Hepatocyte (in vitro differentiated cells): ENCODE results near the gene SLC38A1. TPM values are rescaled to one million over a fixed set of nuclear protein-coding genes. Genes with fewer than 3 reads are reported as not detected.

Source experiments
- DNase-seq: peaks from one replicate; pipeline ENCODE4 v3.0.0-alpha.2; 2016; ENCODE audit warnings: low spot score
- H2AFZ ChIP-seq: fragments of 200-600 bp; sonication (generic); 2 replicates; pipeline ENCODE4 v1.6.0; 2016; ENCODE audit warnings: antibody characterized with exemption, mild to moderate bottlenecking
- H3K27ac ChIP-seq: fragments of 200-600 bp; sonication (generic); 2 replicates; pipeline ENCODE4 v1.5.1; 2016; ENCODE audit warnings: mild to moderate bottlenecking
- H3K27me3 ChIP-seq: fragments of 200-600 bp; sonication (generic); 2 replicates; pipeline ENCODE4 v1.6.1; 2016
- H3K36me3 ChIP-seq: fragments of 200-600 bp; sonication (generic); replicated peaks from 2 replicates; pipeline ENCODE4 v1.5.1; 2016; ENCODE audit warnings: low read depth; ENCODE audit not compliant: insufficient read depth
- H3K4me1 ChIP-seq: fragments of 200-600 bp; sonication (generic); 2 replicates; pipeline ENCODE4 v1.5.1; 2016; ENCODE audit warnings: mild to moderate bottlenecking, moderate library complexity; ENCODE audit not compliant: insufficient read depth
- H3K4me2 ChIP-seq: fragments of 200-600 bp; sonication (generic); 2 replicates; pipeline ENCODE4 v1.6.0; 2016
- H3K4me3 ChIP-seq: fragments of 200-600 bp; sonication (generic); 2 replicates; pipeline ENCODE4 v1.5.1; 2016; ENCODE audit warnings: mild to moderate bottlenecking
- H3K79me2 ChIP-seq: fragments of 200-600 bp; sonication (generic); 2 replicates; pipeline ENCODE4 v1.6.0; 2017; ENCODE audit warnings: mild to moderate bottlenecking
- H3K9me2 ChIP-seq: fragments of 200-600 bp; sonication (generic); replicated peaks from 2 replicates; pipeline ENCODE4 v1.6.0; 2017; ENCODE audit warnings: mild to moderate bottlenecking; ENCODE audit not compliant: insufficient read depth
- H3K9me3 ChIP-seq: fragments of 200-600 bp; sonication (generic); 2 replicates; pipeline ENCODE4 v1.5.1; 2016; ENCODE audit warnings: low read depth, mild to moderate bottlenecking
- H4K20me1 ChIP-seq: fragments of 200-600 bp; sonication (generic); 2 replicates; pipeline ENCODE4 v1.6.0; 2016; ENCODE audit warnings: mild to moderate bottlenecking; ENCODE audit not compliant: insufficient read depth, poor library complexity, severe bottlenecking
- CTCF ChIP-seq: fragments of 200-600 bp; sonication (generic); IDR thresholded peaks from 2 replicates; pipeline ENCODE4 v1.5.1; 2016; ENCODE audit warnings: antibody characterized with exemption, mild to moderate bottlenecking; ENCODE audit not compliant: poor library complexity
- EZH2 ChIP-seq: fragments of 200-600 bp; sonication (generic); IDR thresholded peaks from 2 replicates; pipeline ENCODE4 v1.6.1; 2016; ENCODE audit warnings: antibody characterized with exemption, mild to moderate bottlenecking, borderline replicate concordance
- EZH2phosphoT487 ChIP-seq: fragments of 200-600 bp; sonication (generic); IDR thresholded peaks from one replicate; pipeline ENCODE4 v1.6.1; 2018; ENCODE audit warnings: antibody characterized with exemption, mild to moderate bottlenecking, low read depth, moderate library complexity; ENCODE audit not compliant: unreplicated experiment, severe bottlenecking
- WGBS: methylation state at CpG from one replicate; pipeline ENCODE4 v1.1.6; 2016; ENCODE audit warnings: low lambda C conversion rate; ENCODE audit errors: missing lambda C conversion rate; 5-methylcytosine and 5-hydroxymethylcytosine counted together
- polyA plus RNA-seq: library from polyadenylated mRNA; unstranded; fragments of >200 nt; fragmentation: Nextera tagmentation; extraction: Ambion mirVana; gene quantifications from 2 replicates; pipeline ENCODE4 v1.2.1, GENCODE V29; 2016
- total RNA-seq: library from RNA; depleted of rRNA; stranded (reverse); fragments of >200 nt; gene quantifications from 2 replicates; pipeline ENCODE4 v1.2.3, GENCODE V29; 2014

Gene SLC38A1
- total and polyA plus RNA-seq, 2 experiments from 2014 or later, result 48.2 to 86.8 TPM

- Histone ChIP-seq H3K9me2 (no peaks in the 10 kb centered on the region), H3K4me1 (peaks cover 42% of the 10 kb centered on the region), H3K36me3 (no peaks in the 10 kb centered on the region), H2AFZ (no peak overlapping the region), H3K4me3 (no peak overlapping the region), H3K9me3 (no peaks in the 10 kb centered on the region), H3K4me2 (no peak overlapping the region), H3K79me2 (no peaks in the 10 kb centered on the region), H4K20me1 (no peaks in the 10 kb centered on the region), H3K27me3 (no peaks in the 10 kb centered on the region), H3K27ac (no peak overlapping the region)
- DNase-seq, result no peak
- no peak for TF ChIP-seq CTCF
- no peak for TF ChIP-seq EZH2phosphoT487
- no peak for TF ChIP-seq EZH2
- WGBS, result 67% methylated on average over 3 of the region's 3 CpGs
Measured at GRCh38 chr12:46150735-46151134, 118.1 kb downstream of the SLC38A1 start.

- H3K36me3 ChIP-seq, result no peaks in the 10 kb centered on the region
- no peaks in the 10 kb centered on the region for H3K27me3 ChIP-seq
- no peaks in the 10 kb centered on the region for H4K20me1 ChIP-seq
- no peak overlapping the region for H2AFZ ChIP-seq
- H3K4me2 ChIP-seq, result no peak overlapping the region
- no peaks in the 10 kb centered on the region for H3K79me2 ChIP-seq
- H3K9me2 ChIP-seq, result no peaks in the 10 kb centered on the region
- TF ChIP-seq EZH2 (no peak), CTCF (no peak), EZH2phosphoT487 (no peak)
- H3K4me1 ChIP-seq, result peaks cover 42% of the 10 kb centered on the region
- H3K9me3 ChIP-seq, result no peaks in the 10 kb centered on the region
- no peak overlapping the region for H3K27ac ChIP-seq
- WGBS, result 71% methylated on average over 1 of the region's 1 CpG
- no peak overlapping the region for H3K4me3 ChIP-seq
- no peak for DNase-seq
Measured at GRCh38 chr12:46149905-46150304, 118.9 kb downstream of the SLC38A1 start.

GRCh38 chr12:46149079-46149464 is 119.8 kb downstream of the SLC38A1 start:
- no peak for DNase-seq
- Histone ChIP-seq H3K4me3 (no peak overlapping the region), H3K4me1 (peaks cover 41% of the 10 kb centered on the region), H3K27ac (no peak overlapping the region), H3K9me3 (no peaks in the 10 kb centered on the region), H4K20me1 (no peaks in the 10 kb centered on the region), H3K9me2 (no peaks in the 10 kb centered on the region), H3K27me3 (no peaks in the 10 kb centered on the region), H3K4me2 (peak overlapping the region; percentile 53), H3K36me3 (no peaks in the 10 kb centered on the region), H3K79me2 (no peaks in the 10 kb centered on the region), H2AFZ (no peak overlapping the region)
- WGBS, result 53% methylated on average over 2 of the region's 2 CpGs
- TF ChIP-seq EZH2phosphoT487 (no peak), EZH2 (no peak), CTCF (no peak)
